HFFc6 (cell line): ENCODE results near the gene LSAMP. TPM values are rescaled to one million over a fixed set of nuclear protein-coding genes. Genes with fewer than 3 reads are reported as not detected.

Experiments used
- DNase-seq: peaks from one replicate; pipeline ENCODE4 v3.0.0-alpha.2; 2018
- H3K27ac Mint-ChIP-seq: 2 replicates; pipeline ENCODE4 v1.8.0; 2020; ENCODE audit warnings: mild to moderate bottlenecking, mixed read lengths
- H3K27me3 Mint-ChIP-seq: 2 replicates; pipeline ENCODE4 v1.8.0; 2021; ENCODE audit warnings: mild to moderate bottlenecking, moderate library complexity, mixed read lengths; ENCODE audit not compliant: insufficient read depth
- H3K36me3 Mint-ChIP-seq: 2 replicates; pipeline ENCODE4 v1.8.0; 2021; ENCODE audit warnings: low read depth, mixed read lengths
- H3K4me1 Mint-ChIP-seq: 2 replicates; pipeline ENCODE4 v1.8.0; 2020; ENCODE audit warnings: low read depth, mixed read lengths
- H3K4me3 Mint-ChIP-seq: 2 replicates; pipeline ENCODE4 v1.8.0; 2020; ENCODE audit warnings: mild to moderate bottlenecking, moderate library complexity, mixed read lengths
- H3K9me3 Mint-ChIP-seq: 2 replicates; pipeline ENCODE4 v1.8.0; 2020; ENCODE audit warnings: mild to moderate bottlenecking, mixed read lengths
- CTCF ChIP-seq: fragments of 200-600 bp; sonication (generic); IDR thresholded peaks from 2 replicates; pipeline ENCODE4 v1.5.0; 2021; ENCODE audit warnings: antibody characterized with exemption, mild to moderate bottlenecking
- total RNA-seq, 6 experiments: library from RNA; stranded (reverse); fragmentation: NEBNext Ultra II Directional; extraction: Animal tissue kit (Norgen Biotek cat#: 25700); gene quantifications; 2 replicates in 1 of 6; 3 replicates in 5 of 6; pipeline ENCODE4 v1.2.3, GENCODE V29; 2021

LSAMP gene
- total RNA-seq, 6 experiments from 2014 or later = not detected

DNA sequence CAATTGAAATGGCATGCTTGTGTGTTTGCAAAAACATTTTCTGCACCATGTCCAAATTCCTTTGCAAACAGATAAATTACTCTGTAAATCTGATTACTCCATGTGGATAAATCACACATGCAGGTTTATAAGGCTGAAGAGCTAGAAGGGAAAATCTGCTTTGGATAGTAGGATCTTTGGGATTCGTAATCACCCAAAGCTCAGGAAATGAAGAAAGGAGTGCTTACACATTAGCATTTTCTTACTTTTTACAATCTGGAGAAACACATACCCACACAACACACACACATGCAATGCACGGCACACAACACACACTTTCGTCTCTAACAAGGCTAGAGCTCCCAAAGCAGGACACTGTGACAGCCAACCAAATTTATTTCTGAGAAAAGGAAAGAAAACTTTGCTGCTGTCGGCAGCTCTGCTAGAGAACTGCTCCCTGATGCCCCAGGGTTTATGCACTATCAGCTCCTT, 2.1 kb downstream of the LSAMP start:
- no peak for DNase-seq
- no peak overlapping the region for H3K27ac Mint-ChIP-seq
- no peak overlapping the region for H3K4me3 Mint-ChIP-seq
- peaks cover 27% of the 10 kb centered on the region for H3K9me3 Mint-ChIP-seq
- H3K36me3 Mint-ChIP-seq = no peaks in the 10 kb centered on the region
- H3K27me3 Mint-ChIP-seq = no peaks in the 10 kb centered on the region; the same call in 1 of the 2 replicates
- TF ChIP-seq CTCF = no peak
- H3K4me1 Mint-ChIP-seq = no peaks in the 10 kb centered on the region

DNA sequence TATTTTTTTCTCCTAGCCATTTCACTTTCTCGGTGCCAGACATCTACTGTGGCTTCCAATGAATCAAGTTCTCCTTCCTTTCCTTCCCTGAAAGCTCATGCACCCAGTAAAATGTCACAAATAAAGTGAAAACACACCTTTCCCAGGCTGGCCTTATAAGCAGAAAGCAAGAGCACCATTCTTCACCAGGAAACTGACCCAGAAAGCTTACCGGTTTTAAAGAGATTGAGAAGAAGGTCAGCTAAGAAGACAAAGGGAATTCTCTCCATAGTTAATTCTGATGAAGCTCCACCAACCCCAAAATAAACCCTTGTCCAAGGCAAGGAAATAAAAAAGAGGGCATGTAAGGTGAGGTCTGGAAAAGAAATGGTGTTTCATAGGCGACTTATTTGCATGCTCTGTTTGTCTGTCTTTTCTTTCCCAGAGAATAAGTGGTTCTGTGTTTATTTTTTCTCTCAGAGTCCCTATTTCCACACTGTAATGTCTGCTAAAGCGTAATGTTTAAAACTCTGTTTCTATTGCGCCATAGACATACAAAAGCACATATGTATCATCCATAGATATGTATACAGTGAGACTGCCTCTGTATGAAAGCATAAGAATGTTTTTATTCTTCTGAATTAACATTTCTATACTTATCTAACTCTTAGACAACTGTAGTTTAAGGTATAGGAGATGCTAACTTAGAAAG, 2.8 kb downstream of the LSAMP start:
- no peak overlapping the region for H3K4me3 Mint-ChIP-seq

GRCh38 chr3:116441652-116442051, 3.6 kb downstream of the LSAMP start:
- Mint-ChIP-seq H3K9me3 (peaks cover 16% of the 10 kb centered on the region), H3K4me3 (no peak overlapping the region), H3K27ac (no peak overlapping the region), H3K4me1 (no peaks in the 10 kb centered on the region), H3K27me3 (no peaks in the 10 kb centered on the region; the same call in 1 of the 2 replicates), H3K36me3 (no peaks in the 10 kb centered on the region)
- DNase-seq = no peak
- no peak for TF ChIP-seq CTCF

More for the DNA sequence above, 2.8 kb downstream of the LSAMP start:
- DNase-seq = no peak
- Mint-ChIP-seq H3K9me3 (peaks cover 22% of the 10 kb centered on the region), H3K27me3 (no peaks in the 10 kb centered on the region; the same call in 1 of the 2 replicates), H3K27ac (no peak overlapping the region), H3K36me3 (no peaks in the 10 kb centered on the region), H3K4me1 (no peaks in the 10 kb centered on the region)
- TF ChIP-seq CTCF = no peak

DNA sequence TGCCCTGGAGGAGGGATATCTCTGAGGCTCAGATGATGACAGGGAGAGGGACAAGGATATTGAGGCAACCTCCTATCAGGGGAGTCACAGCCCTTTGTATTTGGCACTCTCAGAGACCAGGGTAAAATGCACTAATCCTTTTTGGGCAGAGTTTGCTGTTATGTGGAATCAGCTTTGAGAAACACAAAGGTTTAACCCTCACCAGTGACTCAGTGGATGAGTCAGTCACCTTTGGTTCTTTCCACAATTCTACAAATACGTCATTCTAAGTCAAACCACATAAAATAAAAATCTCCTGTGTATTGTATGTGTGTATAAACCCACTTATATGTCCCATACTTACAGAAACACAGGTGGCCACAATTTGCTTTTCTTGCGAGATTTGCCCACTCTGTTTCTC, 5.1 kb downstream of the LSAMP start:
- Mint-ChIP-seq H3K9me3 (peaks cover 22% of the 10 kb centered on the region), H3K4me3 (no peak overlapping the region), H3K4me1 (no peaks in the 10 kb centered on the region), H3K27me3 (no peaks in the 10 kb centered on the region; the same call in 1 of the 2 replicates), H3K27ac (no peak overlapping the region), H3K36me3 (no peaks in the 10 kb centered on the region)
- no peak for DNase-seq
- no peak for TF ChIP-seq CTCF

- no peak for TF ChIP-seq CTCF
- H3K27ac Mint-ChIP-seq = no peak overlapping the region
- H3K27me3 Mint-ChIP-seq = no peaks in the 10 kb centered on the region
- H3K9me3 Mint-ChIP-seq = peaks cover 34% of the 10 kb centered on the region
- H3K4me3 Mint-ChIP-seq = no peak overlapping the region
- H3K36me3 Mint-ChIP-seq = no peaks in the 10 kb centered on the region
- no peaks in the 10 kb centered on the region for H3K4me1 Mint-ChIP-seq
- DNase-seq = no peak
Observed at GRCh38 chr3:116433552-116433951, 11.7 kb downstream of the LSAMP start.
